HepG2 (cell line): ENCODE results near the gene GPR62. TPM values are rescaled to one million over a fixed set of nuclear protein-coding genes. Genes with fewer than 3 reads are reported as not detected.

Experiments
- ETV6 ChIP-seq: sonication (generic); formaldehyde crosslinking; conservative IDR thresholded peaks from 2 replicates; pipeline ENCODE4 v1.4.0; 2020; ENCODE audit warnings: missing genetic modification reagents
- FOSL1 ChIP-seq: sonication (generic); formaldehyde crosslinking; IDR thresholded peaks from 2 replicates; pipeline ENCODE4 v1.9.0; 2021; ENCODE audit warnings: missing genetic modification reagents, borderline replicate concordance
- GATA4 ChIP-seq: sonication (generic); IDR thresholded peaks from 2 replicates; pipeline ENCODE4 v1.6.1; 2016; ENCODE audit warnings: antibody characterized with exemption, low read depth, borderline replicate concordance
- HNF4G ChIP-seq, 2 experiments: sonication (generic) in 1 of 2; formaldehyde crosslinking in 1 of 2; IDR thresholded peaks; 2 replicates each; pipeline versions ENCODE4 v1.4.0 to v1.6.1; 2011 to 2020; ENCODE audit warnings: borderline replicate concordance in 2 of 2, low read depth in 2 of 2, mild to moderate bottlenecking in 2 of 2, low read length in 1 of 2, missing genetic modification reagents in 1 of 2, moderate library complexity in 1 of 2
- HNRNPUL1 ChIP-seq: fragments of 200-400 bp; formaldehyde crosslinking; IDR thresholded peaks from 2 replicates; pipeline ENCODE4 v1.6.1; 2017; ENCODE audit warnings: low read depth, mild to moderate bottlenecking, low read length, moderate library complexity
- KLF12 ChIP-seq: sonication (generic); formaldehyde crosslinking; IDR thresholded peaks from 2 replicates; pipeline ENCODE4 v1.4.0; 2020; ENCODE audit warnings: missing genetic modification reagents, borderline replicate concordance
- MAFF ChIP-seq: IDR thresholded peaks from 2 replicates; pipeline ENCODE4 v1.6.1; 2011; ENCODE audit warnings: low read depth, low read length, improper control_type of control experiment
- MXD4 ChIP-seq: IDR thresholded peaks from 2 replicates; pipeline ENCODE4 v1.6.1; 2016; ENCODE audit warnings: mild to moderate bottlenecking, missing biosample characterization, missing genetic modification reagents
- PITX1 ChIP-seq: sonication (generic); formaldehyde crosslinking; IDR thresholded peaks from 2 replicates; pipeline ENCODE4 v1.5.1; 2020; ENCODE audit warnings: mild to moderate bottlenecking, missing genetic modification reagents
- RBFOX2 ChIP-seq: fragments of 200-400 bp; formaldehyde crosslinking; IDR thresholded peaks from 2 replicates; pipeline ENCODE4 v1.6.1; 2017; ENCODE audit warnings: low read depth, mild to moderate bottlenecking, low read length
- RELA ChIP-seq: sonication (generic); formaldehyde crosslinking; IDR thresholded peaks from 2 replicates; pipeline ENCODE4 v1.4.0; 2020; ENCODE audit warnings: missing genetic modification reagents
- RFXANK ChIP-seq: IDR thresholded peaks from 2 replicates; pipeline ENCODE4 v1.6.1; 2016
- SNRNP70 ChIP-seq: fragments of 200-400 bp; formaldehyde crosslinking; IDR thresholded peaks from 2 replicates; pipeline ENCODE4 v1.6.1; 2017; ENCODE audit warnings: mild to moderate bottlenecking, low read depth, low read length, moderate library complexity
- SRSF4 ChIP-seq: fragments of 200-400 bp; formaldehyde crosslinking; IDR thresholded peaks from one replicate; pipeline ENCODE4 v1.6.1; 2018; ENCODE audit warnings: mild to moderate bottlenecking, low read depth, low read length, moderate library complexity; ENCODE audit not compliant: poor library complexity, severe bottlenecking
- ZMYM2 ChIP-seq: sonication (generic); formaldehyde crosslinking; IDR thresholded peaks from 2 replicates; pipeline ENCODE4 v1.8.0; 2022; ENCODE audit warnings: mild to moderate bottlenecking, missing genetic modification reagents
- ZNF225 ChIP-seq: sonication (generic); formaldehyde crosslinking; IDR thresholded peaks from 2 replicates; pipeline ENCODE4 v1.4.0; 2020; ENCODE audit warnings: mild to moderate bottlenecking, missing genetic modification reagents
- ZNF547 ChIP-seq: sonication (generic); formaldehyde crosslinking; IDR thresholded peaks from 2 replicates; pipeline ENCODE4 v1.5.1; 2020; ENCODE audit warnings: mild to moderate bottlenecking, missing genetic modification reagents
- ZNF615 ChIP-seq: sonication (generic); formaldehyde crosslinking; IDR thresholded peaks from 2 replicates; pipeline ENCODE4 v1.5.0; 2020; ENCODE audit warnings: mild to moderate bottlenecking, missing genetic modification reagents, borderline replicate concordance
- ZNF619 ChIP-seq: sonication (generic); formaldehyde crosslinking; IDR thresholded peaks from 2 replicates; pipeline ENCODE4 v1.4.0; 2020; ENCODE audit warnings: mild to moderate bottlenecking, missing genetic modification reagents
- ZNF709 ChIP-seq: sonication (generic); formaldehyde crosslinking; IDR thresholded peaks from 2 replicates; pipeline ENCODE4 v1.5.0; 2020; ENCODE audit warnings: mild to moderate bottlenecking, missing genetic modification reagents
- polyA plus RNA-seq, 8 experiments: library from polyadenylated mRNA; depleted of rRNA in 3 of 8; stranded (reverse) in 7 of 8; unstranded in 1 of 8; fragments of >200 nt; fragmentation: Illumina TruSeq in 4 of 8; extraction: Trizol in 4 of 8; gene quantifications; 2 replicates each; pipeline versions ENCODE4 v1.2.1 to v1.2.3, GENCODE V29; 2011 to 2016; ENCODE audit warnings: low read depth in 4 of 8, missing spikeins in 1 of 8, mixed read lengths in 1 of 8; ENCODE audit not compliant: insufficient read depth in 1 of 8
- total RNA-seq, 5 experiments: library from RNA; depleted of rRNA; stranded (reverse); fragments of >200 nt; fragmentation: Illumina TruSeq; extraction: Trizol; gene quantifications; 2 replicates each; pipeline ENCODE4 v1.2.3, GENCODE V29; 2016; ENCODE audit warnings: low read depth in 1 of 5
- TF ChIP-seq, protein P1 (sequence below): IDR thresholded peaks from 2 replicates; pipeline ENCODE4 v1.6.1; 2016; ENCODE audit warnings: low read depth, control low read depth
- TF ChIP-seq, protein P2 (sequence below), 2 experiments: sonication (generic) in 1 of 2; formaldehyde crosslinking in 1 of 2; IDR thresholded peaks; 2 replicates each; pipeline versions ENCODE4 v1.4.0 to v1.6.1; 2016 to 2020; ENCODE audit warnings: borderline replicate concordance in 1 of 2, low read depth in 1 of 2, mild to moderate bottlenecking in 1 of 2, missing genetic modification reagents in 1 of 2
- TF ChIP-seq, protein P3 (sequence below): sonication (generic); formaldehyde crosslinking; IDR thresholded peaks from 2 replicates; pipeline ENCODE4 v1.8.0; 2022; ENCODE audit warnings: missing genetic modification reagents, mild to moderate bottlenecking, borderline replicate concordance

GPR62 gene
- total and polyA plus RNA-seq, 2 of the 13 experiments (the other 11 are each of a cell fraction or from before 2014, with no cell fraction given), result not detected

DNA sequence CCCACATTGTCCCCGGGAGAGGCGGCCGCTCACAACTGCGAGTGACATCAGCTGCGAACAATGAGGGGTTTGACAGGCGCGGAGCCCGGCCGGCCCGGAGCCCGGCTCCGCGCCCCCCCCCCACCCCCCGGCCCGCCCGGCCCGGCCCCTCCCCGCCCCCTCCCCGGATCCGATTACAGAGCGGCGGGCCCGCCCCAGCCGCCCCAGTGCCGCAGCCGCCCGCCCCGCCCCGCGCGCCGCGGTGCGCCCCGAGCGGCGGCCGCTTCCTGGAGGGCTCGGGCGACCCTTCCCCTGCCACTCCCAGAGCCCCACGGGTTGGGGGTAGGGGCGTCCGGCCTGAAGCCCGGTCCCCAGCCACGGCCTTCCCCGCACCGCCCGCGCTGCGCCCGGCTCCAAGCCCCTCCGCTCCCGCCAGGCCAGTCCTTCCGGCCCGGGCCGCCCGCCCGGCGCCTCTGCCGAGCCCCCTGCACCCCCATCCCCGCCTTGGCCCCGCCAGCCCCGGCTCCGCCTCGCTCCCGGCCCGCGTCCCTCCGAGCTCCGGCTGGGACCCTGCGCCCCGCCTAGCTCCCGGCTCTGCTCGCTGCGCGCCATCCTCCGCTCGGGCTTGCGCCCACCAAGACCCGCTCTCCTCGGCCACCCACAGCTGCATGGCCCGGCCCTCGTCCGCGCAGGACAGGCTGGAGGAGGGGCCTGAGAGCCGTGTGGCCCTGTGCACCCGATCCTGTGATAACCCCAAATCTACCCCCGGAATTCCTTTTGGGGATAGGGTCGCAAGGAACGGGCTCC lies 12.4 kb downstream of the GPR62 start, which contains the start of gene PCBP4 (continued):
- no peak for TF ChIP-seq HNF4G (IDR thresholded peaks at IDR 0.05; ENCODE audit: borderline replicate concordance, low read depth, low read length)
- no peak for TF ChIP-seq HNF4G (CRISPR knock-in tag; IDR thresholded peaks at IDR 0.05; ENCODE audit: borderline replicate concordance, low read depth)
- TF ChIP-seq FOSL1, result no peak
- TF ChIP-seq RFXANK (CRISPR knock-in tag), result no peak
- peak; percentile 23; the same call in 1 of the 2 replicates for TF ChIP-seq ZNF547
- no peak for TF ChIP-seq GATA4
- TF ChIP-seq HNRNPUL1, result no peak
- TF ChIP-seq ZMYM2, result no peak
- no peak for TF ChIP-seq MAFF
- no peak for TF ChIP-seq ZNF619 (CRISPR knock-in tag)
- TF ChIP-seq, protein P1, sequence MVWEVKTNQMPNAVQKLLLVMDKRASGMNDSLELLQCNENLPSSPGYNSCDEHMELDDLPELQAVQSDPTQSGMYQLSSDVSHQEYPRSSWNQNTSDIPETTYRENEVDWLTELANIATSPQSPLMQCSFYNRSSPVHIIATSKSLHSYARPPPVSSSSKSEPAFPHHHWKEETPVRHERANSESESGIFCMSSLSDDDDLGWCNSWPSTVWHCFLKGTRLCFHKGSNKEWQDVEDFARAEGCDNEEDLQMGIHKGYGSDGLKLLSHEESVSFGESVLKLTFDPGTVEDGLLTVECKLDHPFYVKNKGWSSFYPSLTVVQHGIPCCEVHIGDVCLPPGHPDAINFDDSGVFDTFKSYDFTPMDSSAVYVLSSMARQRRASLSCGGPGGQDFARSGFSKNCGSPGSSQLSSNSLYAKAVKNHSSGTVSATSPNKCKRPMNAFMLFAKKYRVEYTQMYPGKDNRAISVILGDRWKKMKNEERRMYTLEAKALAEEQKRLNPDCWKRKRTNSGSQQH (CRISPR knock-in tag), result peak; percentile 24; the same call in 1 of the 2 replicates
- no peak for TF ChIP-seq SRSF4
- TF ChIP-seq RELA, result no peak
- peak; percentile 33; the same call in 1 of the 2 replicates for TF ChIP-seq ETV6 (CRISPR knock-in tag)
- 0 out of 2 replicates have a peak, but pooled peaks have one; percentile 4 for TF ChIP-seq ZNF709 (CRISPR knock-in tag)
- TF ChIP-seq ZNF225 (CRISPR knock-in tag), result 0 out of 2 replicates have a peak, but pooled peaks have one; percentile 56
- no peak for TF ChIP-seq PITX1 (CRISPR knock-in tag)
- TF ChIP-seq, protein P2, sequence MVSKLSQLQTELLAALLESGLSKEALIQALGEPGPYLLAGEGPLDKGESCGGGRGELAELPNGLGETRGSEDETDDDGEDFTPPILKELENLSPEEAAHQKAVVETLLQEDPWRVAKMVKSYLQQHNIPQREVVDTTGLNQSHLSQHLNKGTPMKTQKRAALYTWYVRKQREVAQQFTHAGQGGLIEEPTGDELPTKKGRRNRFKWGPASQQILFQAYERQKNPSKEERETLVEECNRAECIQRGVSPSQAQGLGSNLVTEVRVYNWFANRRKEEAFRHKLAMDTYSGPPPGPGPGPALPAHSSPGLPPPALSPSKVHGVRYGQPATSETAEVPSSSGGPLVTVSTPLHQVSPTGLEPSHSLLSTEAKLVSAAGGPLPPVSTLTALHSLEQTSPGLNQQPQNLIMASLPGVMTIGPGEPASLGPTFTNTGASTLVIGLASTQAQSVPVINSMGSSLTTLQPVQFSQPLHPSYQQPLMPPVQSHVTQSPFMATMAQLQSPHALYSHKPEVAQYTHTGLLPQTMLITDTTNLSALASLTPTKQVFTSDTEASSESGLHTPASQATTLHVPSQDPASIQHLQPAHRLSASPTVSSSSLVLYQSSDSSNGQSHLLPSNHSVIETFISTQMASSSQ (IDR thresholded peaks at IDR 0.05; ENCODE audit: low read depth), result no peak
- TF ChIP-seq, protein P2 (CRISPR knock-in tag; IDR thresholded peaks at IDR 0.05; ENCODE audit: borderline replicate concordance), result no peak
- TF ChIP-seq, protein P3, sequence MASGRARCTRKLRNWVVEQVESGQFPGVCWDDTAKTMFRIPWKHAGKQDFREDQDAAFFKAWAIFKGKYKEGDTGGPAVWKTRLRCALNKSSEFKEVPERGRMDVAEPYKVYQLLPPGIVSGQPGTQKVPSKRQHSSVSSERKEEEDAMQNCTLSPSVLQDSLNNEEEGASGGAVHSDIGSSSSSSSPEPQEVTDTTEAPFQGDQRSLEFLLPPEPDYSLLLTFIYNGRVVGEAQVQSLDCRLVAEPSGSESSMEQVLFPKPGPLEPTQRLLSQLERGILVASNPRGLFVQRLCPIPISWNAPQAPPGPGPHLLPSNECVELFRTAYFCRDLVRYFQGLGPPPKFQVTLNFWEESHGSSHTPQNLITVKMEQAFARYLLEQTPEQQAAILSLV, result 0 out of 2 replicates have a peak, but pooled peaks have one; percentile 36
- TF ChIP-seq SNRNP70, result no peak
- TF ChIP-seq KLF12 (CRISPR knock-in tag), result no peak
- TF ChIP-seq MXD4, result no peak
- no peak for TF ChIP-seq ZNF615 (CRISPR knock-in tag)
- peak; percentile 80 for TF ChIP-seq RBFOX2
